Upper lobe of left lung (tissue), 6 donors: ENCODE measurements around the gene CUBN. TPM values are rescaled to one million over a fixed set of nuclear protein-coding genes. Genes with fewer than 3 reads are reported as not detected.
A peak's percentile ranks its signal among the peaks of the same experiment; 100 is the strongest.

Source experiments
- ATAC-seq, 2 donors: fragments of 200-7000 bp; cut with Tn5 transposase; one replicate each; pipeline ENCODE4 v1.9.1; 2022; ENCODE audit warnings: mild to moderate bottlenecking in 2 of 2, moderate library complexity in 2 of 2; ENCODE audit not compliant: low FRiP score in 2 of 2
- DNase-seq, 2 donors: peaks; one replicate each; pipeline ENCODE4 v3.0.0-alpha.2; 2019 to 2020
- H3K27ac ChIP-seq, 4 donors: fragments of 200-600 bp; sonication (generic); one replicate each; pipeline ENCODE4 v1.5.1; 2016 to 2019
- H3K27me3 ChIP-seq, 4 donors: fragments of 200-600 bp; sonication (generic); one replicate each; pipeline ENCODE4 v1.5.1; 2017 to 2019
- H3K36me3 ChIP-seq, 4 donors: fragments of 200-600 bp; sonication (generic); one replicate each; pipeline ENCODE4 v1.5.1; 2016 to 2019
- H3K4me1 ChIP-seq, 4 donors: fragments of 200-600 bp; sonication (generic); one replicate each; pipeline ENCODE4 v1.5.1; 2018 to 2019
- H3K4me3 ChIP-seq, 4 donors: fragments of 200-600 bp; sonication (generic); one replicate each; pipeline ENCODE4 v1.5.1; 2017 to 2019; ENCODE audit warnings: mild to moderate bottlenecking in 2 of 4, moderate library complexity in 1 of 4
- H3K9me3 ChIP-seq, 4 donors: fragments of 200-600 bp; sonication (generic); one replicate each; pipeline ENCODE4 v1.5.1; 2018 to 2019
- EP300 ChIP-seq, 4 donors: sonication (generic); formaldehyde crosslinking; IDR thresholded peaks; one replicate each; pipeline ENCODE4 v1.5.1; 2017; ENCODE audit warnings: antibody characterized with exemption in 4 of 4, control low read depth in 2 of 4
- POLR2A ChIP-seq, 4 donors: fragments of 450-650 bp; IDR thresholded peaks; one replicate each; pipeline ENCODE4 v1.5.1; 2016 to 2017; ENCODE audit warnings: antibody characterized with exemption in 4 of 4, mild to moderate bottlenecking in 2 of 4
- POLR2AphosphoS5 ChIP-seq, 2 donors: sonication (generic); formaldehyde crosslinking; IDR thresholded peaks; one replicate each; pipeline ENCODE4 v1.5.1; 2017; ENCODE audit warnings: antibody characterized with exemption in 2 of 2
- WGBS, 2 donors: methylation state at CpG; one replicate each; pipeline ENCODE4 v1.1.5; 2017 to 2018; 5-methylcytosine and 5-hydroxymethylcytosine counted together
- total RNA-seq, 6 donors: library from RNA; depleted of rRNA in 4 of 6; stranded (reverse); fragments of >200 nt in 4 of 6; gene quantifications; one replicate each; pipeline versions ENCODE4 v1.1.0 to v1.2.1, GENCODE V29; 2016 to 2021
- TF ChIP-seq, protein P1 (sequence below), 6 experiments: fragments of 450-650 bp in 4 of 6; fragments of 200-600 bp in 2 of 6; sonication (generic) in 2 of 6; IDR thresholded peaks; one replicate each; pipeline ENCODE4 v1.5.1; 2016 to 2019; ENCODE audit warnings: antibody characterized with exemption in 6 of 6
- donor health status: DM: no; HTN: no; CAD: no; lungs with moderate emphysema.
- donor health status: DM: no; HTN: yes; CAD: no; lungs with severe emphysema.

Gene CUBN
- total RNA-seq, 6 donors from 2014 or later, result 1.0 to 9.4 (median 5.3) TPM

DNA sequence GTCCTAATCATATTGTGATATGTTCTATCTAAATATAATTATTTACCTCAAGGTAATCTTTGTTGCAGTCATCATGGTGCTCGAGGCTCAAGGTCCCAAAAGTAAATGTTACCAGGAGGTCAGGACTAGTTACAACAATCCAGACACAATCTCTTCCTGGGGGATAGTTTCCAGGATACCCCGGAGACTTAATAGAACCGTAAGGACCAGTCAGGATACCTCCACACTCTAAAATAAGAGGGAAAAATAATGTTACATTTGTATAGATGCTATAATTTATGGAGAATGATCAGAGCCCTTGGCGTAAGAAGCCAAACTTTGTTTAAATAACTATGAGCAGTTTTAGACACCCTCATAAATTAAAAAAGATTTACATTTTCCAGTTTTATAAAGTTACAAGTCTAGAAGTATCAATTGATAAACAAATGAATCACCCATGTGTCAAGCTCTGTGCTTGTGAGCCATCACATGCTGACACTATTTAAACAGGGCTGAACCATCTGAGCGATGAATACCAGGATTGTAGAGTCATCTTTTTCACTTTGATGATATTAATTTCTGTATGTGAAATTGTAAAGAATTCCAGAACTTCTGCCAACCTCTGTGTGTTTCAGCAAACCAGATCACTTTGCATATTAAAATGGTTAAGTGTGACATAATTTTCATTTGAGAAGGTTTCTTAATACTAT lies 41.3 kb downstream of the CUBN start:
- no peak overlapping the region for H3K27ac ChIP-seq
- no peak for DNase-seq
- no peaks in the 10 kb centered on the region for H3K9me3 ChIP-seq
- 85 to 92% methylated on average over 5 of the region's 5 CpGs for WGBS, 2 donors
- H3K36me3 ChIP-seq, result no peaks in the 10 kb centered on the region
- no peak overlapping the region for H3K4me3 ChIP-seq
- ATAC-seq, result no peak
- no peaks in the 10 kb centered on the region for H3K4me1 ChIP-seq
- H3K27me3 ChIP-seq, result no peaks in the 10 kb centered on the region
- no peak for TF ChIP-seq POLR2AphosphoS5 (IDR thresholded peaks at IDR 0.05)
- TF ChIP-seq EP300 (IDR thresholded peaks at IDR 0.05), result no peak
- TF ChIP-seq, protein P1, sequence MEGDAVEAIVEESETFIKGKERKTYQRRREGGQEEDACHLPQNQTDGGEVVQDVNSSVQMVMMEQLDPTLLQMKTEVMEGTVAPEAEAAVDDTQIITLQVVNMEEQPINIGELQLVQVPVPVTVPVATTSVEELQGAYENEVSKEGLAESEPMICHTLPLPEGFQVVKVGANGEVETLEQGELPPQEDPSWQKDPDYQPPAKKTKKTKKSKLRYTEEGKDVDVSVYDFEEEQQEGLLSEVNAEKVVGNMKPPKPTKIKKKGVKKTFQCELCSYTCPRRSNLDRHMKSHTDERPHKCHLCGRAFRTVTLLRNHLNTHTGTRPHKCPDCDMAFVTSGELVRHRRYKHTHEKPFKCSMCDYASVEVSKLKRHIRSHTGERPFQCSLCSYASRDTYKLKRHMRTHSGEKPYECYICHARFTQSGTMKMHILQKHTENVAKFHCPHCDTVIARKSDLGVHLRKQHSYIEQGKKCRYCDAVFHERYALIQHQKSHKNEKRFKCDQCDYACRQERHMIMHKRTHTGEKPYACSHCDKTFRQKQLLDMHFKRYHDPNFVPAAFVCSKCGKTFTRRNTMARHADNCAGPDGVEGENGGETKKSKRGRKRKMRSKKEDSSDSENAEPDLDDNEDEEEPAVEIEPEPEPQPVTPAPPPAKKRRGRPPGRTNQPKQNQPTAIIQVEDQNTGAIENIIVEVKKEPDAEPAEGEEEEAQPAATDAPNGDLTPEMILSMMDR (IDR thresholded peaks at IDR 0.05), result no peak
- TF ChIP-seq POLR2A (IDR thresholded peaks at IDR 0.05), result no peak

DNA sequence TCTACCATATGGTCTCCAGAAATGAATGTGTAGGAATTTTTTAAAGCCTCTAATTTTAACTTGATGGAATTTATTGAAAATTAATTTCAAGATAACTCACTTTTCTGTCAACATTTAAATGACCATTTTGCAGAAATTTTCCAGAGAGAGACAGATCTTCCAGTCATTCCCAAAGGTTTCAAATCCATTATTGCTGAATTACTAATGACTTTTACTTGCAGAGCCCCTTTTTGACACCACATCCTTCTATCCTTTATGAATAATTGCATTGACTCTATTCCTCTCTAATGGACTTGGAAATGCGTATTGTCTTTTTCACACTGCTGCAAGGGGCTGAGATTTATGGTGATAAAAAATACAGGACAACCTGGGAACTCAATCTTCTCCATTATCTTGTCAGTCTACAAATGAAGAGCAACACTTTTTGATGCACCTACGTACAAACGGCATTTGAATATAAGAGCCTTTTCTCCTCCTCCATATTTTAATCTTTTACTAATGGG lies 42.7 kb downstream of the CUBN start:
- H3K4me1 ChIP-seq, result no peaks in the 10 kb centered on the region
- ATAC-seq (no peak), DNase-seq (no peak)
- WGBS, 2 donors, result 99% methylated on average over 3 of the region's 3 CpGs
- H3K4me3 ChIP-seq, result no peak overlapping the region
- no peaks in the 10 kb centered on the region for H3K27me3 ChIP-seq
- H3K9me3 ChIP-seq, result no peaks in the 10 kb centered on the region
- H3K27ac ChIP-seq, result no peak overlapping the region
- TF ChIP-seq, protein P1 (IDR thresholded peaks at IDR 0.05), result no peak
- TF ChIP-seq POLR2A (IDR thresholded peaks at IDR 0.05) (no peak), POLR2AphosphoS5 (IDR thresholded peaks at IDR 0.05) (no peak), EP300 (IDR thresholded peaks at IDR 0.05) (no peak)
- H3K36me3 ChIP-seq, result no peaks in the 10 kb centered on the region

DNA sequence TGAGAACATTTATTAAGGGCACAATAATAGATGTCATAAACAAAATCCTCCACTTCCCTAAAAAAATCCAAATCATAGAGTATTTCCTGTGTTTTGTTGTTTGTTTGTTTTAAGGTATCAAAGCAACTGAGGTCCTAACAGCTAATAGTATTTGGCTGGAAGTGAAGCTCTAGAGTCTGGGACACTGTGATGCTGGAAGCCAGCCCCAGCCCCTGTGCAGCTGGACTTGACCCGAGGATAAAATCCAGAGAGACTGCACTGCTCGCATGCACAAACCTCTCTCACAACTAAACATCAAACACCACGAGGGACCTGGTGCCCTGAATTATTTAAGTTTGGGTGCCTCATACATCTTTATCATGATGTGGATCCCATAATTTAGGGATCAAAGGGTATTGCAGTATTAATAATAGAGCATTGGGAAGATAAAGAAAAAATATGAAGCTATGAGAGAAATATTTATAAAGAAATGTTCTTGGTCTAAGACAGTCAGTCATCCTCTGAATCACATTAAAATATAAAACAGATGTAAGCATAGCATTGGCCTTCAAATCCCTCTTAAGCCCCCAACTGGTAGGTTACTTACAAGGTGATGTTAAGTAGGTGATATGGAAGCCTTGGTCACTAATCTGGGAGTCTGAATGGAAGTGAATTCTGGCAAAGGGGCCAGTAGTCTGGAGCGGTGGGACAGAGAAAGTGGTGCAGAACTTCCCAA lies 44.4 kb downstream of the CUBN start:
- DNase-seq (no peak), ATAC-seq (peak in 1 of 2 donors; percentile 49)
- TF ChIP-seq POLR2A (IDR thresholded peaks at IDR 0.05) (no peak), EP300 (IDR thresholded peaks at IDR 0.05) (no peak), POLR2AphosphoS5 (IDR thresholded peaks at IDR 0.05) (no peak)
- TF ChIP-seq, protein P1 (IDR thresholded peaks at IDR 0.05), result no peak
- Histone ChIP-seq H3K27ac (peak overlapping the region in 1 of 4 donors; percentile 21), H3K4me1 (no peaks in the 10 kb centered on the region), H3K27me3 (no peaks in the 10 kb centered on the region), H3K9me3 (no peaks in the 10 kb centered on the region), H3K4me3 (no peak overlapping the region), H3K36me3 (no peaks in the 10 kb centered on the region)
- 56 to 71% methylated on average over 4 of the region's 4 CpGs for WGBS, 2 donors

DNA sequence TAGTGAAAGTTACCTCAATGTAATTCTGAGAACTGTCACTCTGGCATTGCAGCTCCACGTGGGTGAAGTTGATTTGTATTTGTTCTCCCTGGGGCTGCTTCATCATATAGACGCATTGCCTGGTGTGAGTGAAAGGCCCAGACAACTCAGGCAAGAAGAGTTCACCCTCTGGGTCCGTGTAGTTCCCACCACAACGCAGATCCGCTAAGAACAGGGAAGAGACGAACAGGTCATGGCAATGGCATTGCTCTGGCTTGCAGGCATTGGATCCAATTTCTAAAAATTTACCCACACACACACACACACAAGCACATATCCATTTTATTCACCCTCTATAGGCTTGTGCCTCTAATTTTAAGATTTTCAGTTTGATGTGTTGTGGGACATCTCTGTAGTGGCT lies 45.4 kb downstream of the CUBN start:
- TF ChIP-seq, protein P1 (IDR thresholded peaks at IDR 0.05), result no peak
- no peak for TF ChIP-seq POLR2AphosphoS5 (IDR thresholded peaks at IDR 0.05)
- no peak for TF ChIP-seq EP300 (IDR thresholded peaks at IDR 0.05)
- TF ChIP-seq POLR2A (IDR thresholded peaks at IDR 0.05), result no peak
- Histone ChIP-seq H3K9me3 (no peaks in the 10 kb centered on the region), H3K4me3 (no peak overlapping the region), H3K27ac (no peak overlapping the region), H3K4me1 (no peaks in the 10 kb centered on the region), H3K36me3 (no peaks in the 10 kb centered on the region), H3K27me3 (no peaks in the 10 kb centered on the region)
- DNase-seq (no peak), ATAC-seq (no peak)
- 92 to 93% methylated on average over 6 of the region's 6 CpGs for WGBS, 2 donors
